G401.6 (cell line): ENCODE results near the gene GALNT5.
"Not testable (repeated sequence)": the region's sequence is repeated elsewhere in the genome, so short reads cannot be mapped to it uniquely, and the experiment has no call there.

Experiments used
- FAIRE-seq: peaks from 2 replicates; lab custom pipeline; 2012; peaks lifted over from hg19 to GRCh38; lab: Jason Lieb, UNC

The GALNT5 gene

DNA sequence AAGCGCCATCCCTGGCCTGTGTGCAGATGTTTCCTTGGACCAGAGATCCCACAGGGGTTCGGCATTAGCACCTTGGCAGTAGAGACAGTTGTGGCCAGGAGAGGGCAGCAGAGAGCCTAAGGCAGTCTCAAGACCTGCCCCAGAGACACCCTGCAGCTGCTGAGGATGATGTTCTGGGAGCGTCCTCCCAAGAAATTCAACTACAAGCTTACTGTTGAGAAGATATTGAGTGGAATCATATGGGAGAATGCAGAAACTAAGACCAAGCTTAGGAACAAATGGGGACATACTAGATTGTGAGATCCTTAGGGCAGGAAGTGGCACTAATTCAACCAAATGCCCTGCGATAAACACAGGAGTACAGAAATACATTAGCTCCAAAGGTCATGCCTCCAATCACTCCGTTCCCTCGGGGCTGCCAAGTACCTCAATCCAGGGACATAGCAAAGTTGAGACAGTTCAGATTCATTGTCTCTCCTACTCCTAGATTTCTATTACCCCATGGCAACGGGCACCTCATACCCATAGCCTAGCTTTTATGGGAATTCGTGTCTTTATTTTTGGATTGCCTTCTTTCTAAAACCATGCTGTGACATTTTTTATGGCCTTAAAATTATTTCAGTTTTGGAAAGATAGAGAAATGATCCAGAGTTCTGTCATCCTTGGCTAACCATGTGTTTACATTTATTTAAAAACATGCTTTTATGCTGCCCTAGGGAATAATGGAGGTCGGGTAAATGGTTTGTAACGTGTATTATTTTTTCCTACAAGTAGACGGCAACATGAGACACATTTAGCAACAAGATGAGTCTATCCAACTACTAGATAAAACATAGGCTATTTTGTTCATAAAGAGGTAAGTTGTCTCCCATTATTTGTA is 70.4 kb downstream of the GALNT5 start:
- FAIRE-seq, result no peak

DNA sequence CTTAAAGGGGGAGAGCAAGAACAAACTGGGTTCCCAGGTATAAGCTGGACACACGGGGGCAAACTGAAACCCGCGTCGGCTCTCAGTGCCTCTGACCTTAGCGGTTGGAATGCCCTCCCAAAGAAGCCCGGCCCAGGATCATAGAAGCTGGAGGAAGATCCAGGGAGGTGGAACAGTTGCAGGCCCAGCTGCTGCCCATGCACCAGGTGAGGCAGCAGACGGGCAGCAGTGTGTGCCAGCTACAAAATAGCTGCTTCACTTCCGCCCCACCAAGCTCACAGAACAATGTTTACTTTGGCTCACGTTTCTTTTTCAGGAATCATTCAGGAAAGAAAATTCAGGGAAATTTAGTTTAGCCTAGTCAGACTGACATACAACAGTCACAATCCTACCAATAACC is 72.0 kb downstream of the GALNT5 start:
- no peak for FAIRE-seq

DNA sequence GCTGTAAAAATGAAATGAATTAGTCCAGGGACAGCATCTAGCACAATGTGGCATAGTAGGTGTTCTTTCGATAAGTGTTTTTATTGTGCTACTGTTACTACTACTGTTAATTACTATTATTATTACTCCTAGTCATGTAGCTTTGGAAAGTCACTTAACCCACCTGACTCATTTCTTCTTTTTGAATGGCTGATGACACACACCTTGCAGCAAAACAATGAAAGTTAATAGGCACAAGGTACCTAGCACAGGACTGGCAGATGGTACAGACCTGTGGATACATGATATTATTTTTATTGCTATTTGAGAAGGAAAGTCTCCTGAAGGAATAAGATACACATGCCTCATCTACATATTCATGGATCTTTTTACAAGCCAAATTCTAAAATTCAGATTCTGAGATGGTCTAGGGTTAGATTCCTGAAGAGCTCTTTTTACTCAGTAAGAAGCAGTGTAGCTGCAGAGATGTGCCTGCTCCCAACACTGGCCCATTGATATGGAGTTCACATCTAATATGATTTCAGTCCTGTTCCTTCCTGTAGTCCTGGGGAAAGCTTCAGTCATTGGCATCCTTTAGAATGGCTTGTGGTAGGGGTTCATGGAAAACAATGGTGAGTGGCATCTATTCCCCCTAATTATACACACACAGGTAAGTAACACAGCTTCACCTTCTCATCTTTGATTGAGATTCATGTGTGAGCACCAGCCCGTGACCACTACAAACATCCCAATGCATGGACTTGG is 76.0 kb downstream of the GALNT5 start:
- no peak for FAIRE-seq

DNA sequence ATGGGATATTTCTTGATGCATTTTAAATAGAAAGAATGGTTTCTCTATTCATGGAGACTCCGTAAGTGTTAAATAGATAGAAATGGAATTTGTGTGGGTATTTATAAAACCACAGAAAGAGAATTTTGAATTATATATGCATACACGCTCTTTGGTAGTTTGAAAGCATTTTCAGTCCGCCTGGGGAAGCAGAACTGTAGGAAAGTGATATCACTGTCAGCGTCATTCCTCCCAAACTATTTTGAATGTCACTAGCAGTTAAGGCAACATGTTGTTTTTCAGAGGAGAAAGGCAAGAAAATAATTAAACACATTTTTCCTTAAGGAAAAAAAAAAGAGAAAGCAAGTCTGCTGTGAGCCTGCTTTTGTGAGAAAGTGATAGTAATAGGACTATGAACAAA is 76.8 kb downstream of the GALNT5 start:
- no peak for FAIRE-seq

DNA sequence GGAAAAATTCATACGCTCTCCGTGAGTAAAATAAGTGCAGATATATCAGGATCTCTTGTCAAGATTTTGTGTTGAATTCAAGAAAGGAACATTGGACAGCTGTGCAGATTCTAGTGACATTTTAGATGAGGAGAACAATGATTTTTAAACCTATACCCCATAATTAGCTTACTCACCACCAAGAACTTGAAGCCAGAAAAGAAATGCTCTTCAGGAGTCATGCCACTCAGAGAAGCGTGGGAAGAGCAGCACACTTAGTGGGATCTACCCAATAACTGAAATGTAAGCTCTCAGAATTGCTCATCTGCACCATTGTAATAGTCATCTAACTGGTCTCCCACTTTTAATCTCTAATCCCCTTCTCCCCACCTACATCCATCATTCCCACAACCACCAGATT is 77.3 kb downstream of the GALNT5 start:
- FAIRE-seq, result no peak

DNA sequence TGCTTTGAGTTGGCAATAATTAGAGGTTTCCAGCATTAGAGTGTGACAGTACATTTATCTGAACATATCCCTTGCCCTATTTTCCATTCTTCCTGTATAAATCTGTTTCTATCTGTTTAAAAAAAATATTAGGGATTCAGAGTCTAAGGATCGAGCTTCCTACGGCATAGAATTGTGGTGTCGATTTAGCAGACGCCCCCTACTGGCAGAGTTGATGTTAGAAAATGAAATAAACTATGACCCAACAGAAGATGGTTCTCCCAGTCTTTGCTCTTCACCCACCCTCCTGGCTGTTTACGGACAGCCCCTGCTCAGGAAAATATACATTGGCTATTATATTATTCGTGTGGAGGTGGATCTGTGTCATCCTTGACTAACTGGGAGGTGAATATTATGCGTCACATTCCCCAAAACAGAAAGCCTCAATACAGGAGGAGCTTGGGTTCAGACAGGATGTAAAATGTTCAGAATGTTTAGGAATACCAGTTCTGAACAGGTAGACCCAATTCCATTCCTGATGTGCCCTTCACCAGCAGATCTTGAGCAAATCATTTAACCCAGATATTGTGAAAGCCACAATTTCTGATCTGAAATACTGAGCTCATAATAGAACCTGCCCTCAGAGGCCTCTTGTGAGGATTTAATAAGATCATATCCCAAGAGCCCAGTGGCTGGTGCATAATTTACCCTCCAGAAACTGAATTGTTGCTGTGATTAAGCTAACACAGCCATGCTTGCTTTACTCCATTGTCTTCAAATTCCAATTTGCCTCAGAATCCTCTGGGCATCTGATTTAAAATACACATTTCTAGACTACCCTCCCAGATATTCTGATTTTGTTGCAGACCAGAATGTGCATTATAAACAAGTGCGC is 78.9 kb downstream of the GALNT5 start:
- peak; percentile 13 for FAIRE-seq

DNA sequence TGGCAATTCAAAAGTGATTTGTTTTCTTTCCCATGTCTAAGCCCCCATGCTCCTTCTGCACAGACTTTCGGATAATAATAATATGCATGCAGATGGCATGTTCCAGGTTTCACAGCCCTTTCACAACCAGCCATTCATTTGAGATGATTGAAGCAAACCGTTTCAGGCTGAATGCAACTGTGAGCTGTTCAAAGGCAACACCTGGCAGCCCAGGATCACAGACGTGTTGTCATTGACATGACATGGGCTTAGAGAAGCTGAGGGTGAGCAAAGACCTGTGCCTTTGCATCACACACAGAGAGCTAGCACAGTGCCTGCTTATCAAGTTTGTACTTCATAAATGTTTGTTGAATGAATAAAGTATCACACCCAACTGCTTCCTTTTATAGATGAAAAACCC is 80.5 kb downstream of the GALNT5 start:
- no peak for FAIRE-seq

DNA sequence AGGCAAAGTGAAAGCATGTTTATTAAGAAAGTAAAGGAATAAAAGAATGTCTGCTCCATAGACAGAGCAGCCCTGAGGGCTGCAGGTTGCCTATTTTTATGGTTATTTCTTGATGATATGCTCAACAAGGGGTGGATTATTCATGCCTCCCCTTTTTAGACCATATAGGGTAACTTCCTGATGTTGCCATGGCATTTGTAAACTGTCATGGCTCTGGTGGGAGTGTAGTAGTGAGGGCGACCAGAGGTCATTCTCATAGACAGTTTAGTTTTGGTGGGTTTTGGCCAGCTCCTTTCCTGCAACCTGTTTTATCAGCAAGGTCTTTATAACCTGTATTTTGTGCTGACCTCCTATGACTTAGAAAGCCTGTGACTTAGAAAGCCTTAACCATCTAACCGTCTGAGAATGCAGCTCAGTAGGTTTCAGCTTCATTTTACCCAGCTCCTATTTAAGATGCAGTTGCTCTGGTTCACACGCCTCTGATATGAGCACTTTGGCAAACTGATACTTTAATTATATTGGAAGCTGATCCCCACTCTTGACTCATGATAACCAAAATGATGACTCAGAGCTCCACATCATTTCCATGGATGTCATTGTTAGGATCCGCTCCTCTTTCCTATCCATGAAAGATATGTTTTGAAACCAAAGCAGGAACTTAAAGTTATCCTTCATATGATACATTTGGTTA is 82.6 kb downstream of the GALNT5 start:
- no peak for FAIRE-seq

DNA sequence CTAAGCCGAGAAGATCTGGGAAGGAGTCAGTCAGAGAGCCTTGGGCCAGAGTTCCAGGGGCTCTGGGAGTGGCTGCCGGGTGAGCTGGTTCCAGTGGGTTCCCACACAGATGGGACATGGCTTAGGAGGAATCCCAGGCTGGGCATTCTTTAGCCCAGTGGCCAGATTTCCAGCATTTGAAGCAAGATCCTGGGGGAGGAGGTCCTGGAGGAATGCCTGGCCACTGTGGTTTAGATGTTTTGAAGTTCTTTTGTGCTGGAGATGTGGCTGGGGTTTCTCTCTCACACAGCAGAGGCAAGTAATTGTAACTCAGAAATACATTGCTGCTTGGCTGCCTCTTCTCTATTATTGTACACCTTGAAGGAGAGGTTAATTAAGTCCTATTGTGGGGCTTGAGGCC is 83.9 kb downstream of the GALNT5 start:
- FAIRE-seq, result not testable (repeated sequence)

DNA sequence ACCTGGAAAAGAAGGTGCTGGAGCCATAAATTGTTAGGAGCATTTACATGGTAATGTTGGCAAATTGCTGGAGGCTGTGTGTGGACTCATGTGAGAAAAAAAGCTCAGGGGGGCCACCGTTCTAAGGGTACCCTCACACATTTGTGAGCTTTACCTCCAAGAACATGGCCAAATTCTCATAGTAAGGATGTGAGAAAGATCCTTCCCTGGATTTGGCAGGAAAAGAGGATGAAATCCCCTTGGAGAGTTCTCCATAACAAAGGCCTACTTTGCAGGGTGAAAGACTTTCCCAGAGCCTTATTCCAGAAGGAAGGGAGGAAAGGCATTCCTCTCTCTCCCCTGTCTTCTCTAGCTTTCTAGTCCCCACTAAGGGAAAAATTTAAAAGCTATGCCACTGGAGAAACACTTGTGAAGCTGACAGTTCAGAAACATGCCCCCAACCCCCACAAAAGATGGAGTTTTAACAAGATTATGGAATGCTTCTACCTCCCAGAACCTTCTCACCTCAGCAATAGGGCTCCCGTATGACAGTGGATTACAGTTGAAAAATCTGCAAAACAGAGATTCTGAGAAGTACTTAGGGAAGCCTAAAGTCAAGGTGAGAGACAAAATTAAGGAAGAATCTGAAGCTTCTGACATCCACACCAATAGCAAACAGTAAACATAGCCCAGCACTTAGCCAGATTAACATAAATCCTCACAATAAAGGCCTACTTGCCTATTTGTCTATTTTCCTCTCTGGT is 88.3 kb downstream of the GALNT5 start:
- FAIRE-seq, result no peak

DNA sequence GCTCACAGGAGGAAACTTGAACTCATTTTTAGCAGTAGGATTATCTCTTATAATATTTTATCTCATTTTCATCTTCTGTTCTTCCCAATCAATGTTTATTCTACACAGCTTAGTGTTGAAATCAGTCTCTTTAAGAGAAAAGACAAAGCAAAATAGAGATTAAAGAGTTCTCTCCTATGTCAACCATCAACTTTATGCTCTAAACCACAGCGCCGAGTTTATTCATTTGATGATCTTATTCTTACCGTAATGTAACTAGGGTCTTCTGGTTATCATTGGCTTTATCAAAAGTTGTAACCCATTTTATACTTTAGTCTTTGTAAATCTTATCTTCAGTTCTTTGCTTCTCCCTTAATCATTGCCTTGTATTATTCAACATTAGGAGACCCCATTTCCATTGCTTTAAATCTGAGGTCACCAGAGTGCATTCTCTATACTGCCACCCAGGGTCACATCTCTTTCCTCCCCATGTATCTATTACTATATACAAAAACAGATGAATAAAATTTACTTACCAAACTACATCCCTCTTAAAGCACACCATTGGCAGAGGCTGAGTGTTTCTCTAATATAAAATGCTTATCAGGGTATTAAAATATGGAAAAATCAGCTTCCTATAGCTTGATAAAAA is 90.9 kb downstream of the GALNT5 start:
- no peak for FAIRE-seq

DNA sequence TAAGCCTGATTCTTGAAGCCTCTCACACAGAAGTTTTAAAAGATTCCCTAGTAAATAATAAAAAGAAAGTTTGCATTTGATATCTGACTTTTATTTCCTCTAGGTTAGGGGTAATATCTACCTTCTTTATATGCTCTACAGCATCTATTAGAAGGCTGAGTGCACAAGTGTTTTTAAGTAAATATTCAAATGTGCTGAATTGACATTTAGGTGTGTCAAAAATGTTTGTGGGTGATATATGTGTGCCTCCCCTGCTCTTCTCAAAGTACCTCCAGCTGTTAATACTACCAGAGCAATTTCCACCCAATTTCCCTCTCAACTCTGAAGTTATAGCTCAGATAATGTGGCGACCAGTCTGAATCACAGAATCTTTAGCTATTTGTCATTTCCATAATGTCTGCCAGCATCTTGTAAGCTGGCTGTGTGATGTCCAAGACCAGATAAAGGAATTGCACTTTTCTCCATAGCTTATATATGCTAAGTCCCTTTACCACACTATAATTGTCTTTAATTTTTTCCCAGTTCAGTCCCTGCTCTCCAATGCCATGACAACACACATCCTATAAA is 92.5 kb downstream of the GALNT5 start:
- no peak for FAIRE-seq

DNA sequence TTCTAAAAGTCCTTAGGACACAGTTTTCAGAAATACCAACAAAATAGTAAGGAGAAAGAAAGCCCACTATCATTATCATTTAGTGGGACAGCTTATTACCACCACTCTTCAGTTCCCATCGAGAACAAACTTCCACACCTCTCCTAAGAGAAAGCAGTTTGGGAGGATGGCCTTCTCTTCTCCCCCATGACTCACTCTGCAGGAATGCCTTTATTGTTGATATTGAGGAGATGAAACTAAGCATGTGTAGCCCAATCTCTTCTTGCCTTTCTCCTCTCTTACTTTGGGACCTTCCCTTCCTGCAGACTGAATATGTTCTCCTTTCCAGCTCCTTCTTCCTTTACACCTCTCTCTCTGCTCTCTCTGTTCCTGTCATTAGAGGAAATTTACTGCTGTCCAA is 98.1 kb downstream of the GALNT5 start:
- no peak for FAIRE-seq

DNA sequence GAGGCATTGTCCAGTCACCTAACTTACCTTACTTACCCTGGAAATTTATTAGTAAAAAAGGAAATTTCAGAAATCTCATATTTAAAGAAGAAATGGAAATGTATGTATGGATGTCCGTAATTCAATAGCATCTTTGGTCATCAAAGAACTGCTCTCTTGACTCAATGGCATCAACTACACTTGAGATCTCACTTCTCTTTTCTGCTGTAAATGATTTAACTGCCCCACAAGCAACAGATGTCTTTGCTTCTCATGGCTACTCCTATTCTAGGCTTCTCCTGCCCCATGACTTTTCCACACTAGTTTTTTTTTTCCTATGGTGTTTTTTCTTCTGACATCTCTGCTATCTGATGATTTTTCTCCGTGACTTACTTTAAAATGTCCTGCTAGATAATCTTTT is 102.1 kb downstream of the GALNT5 start:
- FAIRE-seq, result no peak

DNA sequence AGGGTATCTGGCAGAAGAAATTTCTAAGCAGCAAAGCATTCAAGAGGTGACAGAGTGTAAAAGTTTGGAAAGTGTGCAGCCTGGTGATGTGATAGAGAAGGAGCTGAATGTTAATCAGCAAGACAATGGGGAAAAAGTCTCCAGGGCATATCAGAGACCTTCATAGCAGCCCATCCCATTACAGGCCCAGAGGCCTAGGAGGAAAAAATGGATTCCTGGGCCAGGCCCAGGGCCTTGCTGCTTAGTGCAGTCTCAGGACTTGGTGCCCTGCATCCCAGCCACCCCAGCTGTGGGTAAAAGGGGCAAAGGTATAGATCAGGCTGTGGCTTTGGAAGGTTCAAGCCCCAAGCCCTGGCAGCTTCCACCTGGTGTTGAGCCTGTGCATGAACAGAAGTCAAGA is 104.0 kb downstream of the GALNT5 start:
- no peak for FAIRE-seq

DNA sequence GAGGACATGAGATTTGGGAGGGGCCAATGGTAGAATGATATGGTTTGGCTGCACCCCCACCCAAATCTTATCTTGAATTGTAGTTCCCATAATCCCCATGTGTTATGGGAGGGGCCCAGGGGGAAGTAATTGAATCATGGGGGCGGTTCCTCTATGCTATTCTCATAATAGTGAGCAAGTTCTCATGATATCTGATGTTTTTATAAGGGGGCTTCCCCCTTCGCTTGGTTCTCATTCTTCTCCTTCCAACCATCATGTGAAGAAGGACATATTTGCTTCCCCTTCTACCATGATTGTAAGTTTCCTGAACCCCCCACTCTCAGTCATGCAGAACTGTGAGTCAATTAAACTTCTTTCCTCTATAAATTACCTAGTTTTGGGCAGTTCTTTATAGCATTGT is 105.1 kb downstream of the GALNT5 start:
- FAIRE-seq, result no peak

DNA sequence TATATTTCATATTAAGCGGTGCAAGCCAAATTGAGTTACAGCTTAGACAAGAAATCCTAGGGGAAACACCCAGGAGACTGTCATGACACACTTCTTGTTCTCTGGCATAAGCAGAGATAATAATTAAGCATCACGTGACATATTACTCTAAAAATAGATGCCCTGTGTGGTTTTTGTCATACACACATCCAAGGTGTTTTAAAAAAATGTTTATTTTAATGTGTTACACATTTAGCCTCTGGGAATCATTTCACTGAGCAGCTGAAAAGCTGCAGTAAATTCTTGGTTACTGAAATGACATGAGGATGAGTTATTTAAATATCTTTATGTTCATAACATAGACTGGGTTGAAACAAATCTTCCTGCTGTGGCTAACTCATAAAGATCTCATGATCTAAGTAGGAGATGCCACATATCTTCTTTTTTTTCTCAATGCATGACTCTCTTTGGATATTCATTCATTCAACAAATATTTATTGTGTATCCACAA is 106.2 kb downstream of the GALNT5 start:
- no peak for FAIRE-seq
